ENCODE data around the gene CEPT1.

GRCh38 chr1:111116496-111116895 is 23.5 kb upstream of the CEPT1 start:
- TF ChIP-seq HMGA2 (CRISPR knock-in tag; IDR thresholded peaks at IDR 0.05) (no peak), NFATC4 (CRISPR knock-in tag; IDR thresholded peaks at IDR 0.05) (no peak), SP1 (CRISPR knock-in tag; conservative IDR thresholded peaks at IDR 0.05) (no peak), NR2C2 (CRISPR knock-in tag; IDR thresholded peaks at IDR 0.05) (no peak), NFYB (CRISPR knock-in tag; conservative IDR thresholded peaks at IDR 0.05; ENCODE audit: low read depth) (no peak), PRDM15 (CRISPR knock-in tag; IDR thresholded peaks at IDR 0.05) (no peak), ESRRA (CRISPR knock-in tag; IDR thresholded peaks at IDR 0.05; ENCODE audit: borderline replicate concordance) (no peak)
- TF ChIP-seq, protein P1, sequence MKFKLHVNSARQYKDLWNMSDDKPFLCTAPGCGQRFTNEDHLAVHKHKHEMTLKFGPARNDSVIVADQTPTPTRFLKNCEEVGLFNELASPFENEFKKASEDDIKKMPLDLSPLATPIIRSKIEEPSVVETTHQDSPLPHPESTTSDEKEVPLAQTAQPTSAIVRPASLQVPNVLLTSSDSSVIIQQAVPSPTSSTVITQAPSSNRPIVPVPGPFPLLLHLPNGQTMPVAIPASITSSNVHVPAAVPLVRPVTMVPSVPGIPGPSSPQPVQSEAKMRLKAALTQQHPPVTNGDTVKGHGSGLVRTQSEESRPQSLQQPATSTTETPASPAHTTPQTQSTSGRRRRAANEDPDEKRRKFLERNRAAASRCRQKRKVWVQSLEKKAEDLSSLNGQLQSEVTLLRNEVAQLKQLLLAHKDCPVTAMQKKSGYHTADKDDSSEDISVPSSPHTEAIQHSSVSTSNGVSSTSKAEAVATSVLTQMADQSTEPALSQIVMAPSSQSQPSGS (CRISPR knock-in tag; IDR thresholded peaks at IDR 0.05; ENCODE audit: borderline replicate concordance, low read depth) = no peak
- TF ChIP-seq, protein P2, sequence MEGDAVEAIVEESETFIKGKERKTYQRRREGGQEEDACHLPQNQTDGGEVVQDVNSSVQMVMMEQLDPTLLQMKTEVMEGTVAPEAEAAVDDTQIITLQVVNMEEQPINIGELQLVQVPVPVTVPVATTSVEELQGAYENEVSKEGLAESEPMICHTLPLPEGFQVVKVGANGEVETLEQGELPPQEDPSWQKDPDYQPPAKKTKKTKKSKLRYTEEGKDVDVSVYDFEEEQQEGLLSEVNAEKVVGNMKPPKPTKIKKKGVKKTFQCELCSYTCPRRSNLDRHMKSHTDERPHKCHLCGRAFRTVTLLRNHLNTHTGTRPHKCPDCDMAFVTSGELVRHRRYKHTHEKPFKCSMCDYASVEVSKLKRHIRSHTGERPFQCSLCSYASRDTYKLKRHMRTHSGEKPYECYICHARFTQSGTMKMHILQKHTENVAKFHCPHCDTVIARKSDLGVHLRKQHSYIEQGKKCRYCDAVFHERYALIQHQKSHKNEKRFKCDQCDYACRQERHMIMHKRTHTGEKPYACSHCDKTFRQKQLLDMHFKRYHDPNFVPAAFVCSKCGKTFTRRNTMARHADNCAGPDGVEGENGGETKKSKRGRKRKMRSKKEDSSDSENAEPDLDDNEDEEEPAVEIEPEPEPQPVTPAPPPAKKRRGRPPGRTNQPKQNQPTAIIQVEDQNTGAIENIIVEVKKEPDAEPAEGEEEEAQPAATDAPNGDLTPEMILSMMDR (IDR thresholded peaks at IDR 0.05) = no peak
- TF ChIP-seq, protein P3, sequence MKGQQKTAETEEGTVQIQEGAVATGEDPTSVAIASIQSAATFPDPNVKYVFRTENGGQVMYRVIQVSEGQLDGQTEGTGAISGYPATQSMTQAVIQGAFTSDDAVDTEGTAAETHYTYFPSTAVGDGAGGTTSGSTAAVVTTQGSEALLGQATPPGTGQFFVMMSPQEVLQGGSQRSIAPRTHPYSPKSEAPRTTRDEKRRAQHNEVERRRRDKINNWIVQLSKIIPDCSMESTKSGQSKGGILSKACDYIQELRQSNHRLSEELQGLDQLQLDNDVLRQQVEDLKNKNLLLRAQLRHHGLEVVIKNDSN (CRISPR knock-in tag; IDR thresholded peaks at IDR 0.05) = no peak
- TF ChIP-seq, protein P4, sequence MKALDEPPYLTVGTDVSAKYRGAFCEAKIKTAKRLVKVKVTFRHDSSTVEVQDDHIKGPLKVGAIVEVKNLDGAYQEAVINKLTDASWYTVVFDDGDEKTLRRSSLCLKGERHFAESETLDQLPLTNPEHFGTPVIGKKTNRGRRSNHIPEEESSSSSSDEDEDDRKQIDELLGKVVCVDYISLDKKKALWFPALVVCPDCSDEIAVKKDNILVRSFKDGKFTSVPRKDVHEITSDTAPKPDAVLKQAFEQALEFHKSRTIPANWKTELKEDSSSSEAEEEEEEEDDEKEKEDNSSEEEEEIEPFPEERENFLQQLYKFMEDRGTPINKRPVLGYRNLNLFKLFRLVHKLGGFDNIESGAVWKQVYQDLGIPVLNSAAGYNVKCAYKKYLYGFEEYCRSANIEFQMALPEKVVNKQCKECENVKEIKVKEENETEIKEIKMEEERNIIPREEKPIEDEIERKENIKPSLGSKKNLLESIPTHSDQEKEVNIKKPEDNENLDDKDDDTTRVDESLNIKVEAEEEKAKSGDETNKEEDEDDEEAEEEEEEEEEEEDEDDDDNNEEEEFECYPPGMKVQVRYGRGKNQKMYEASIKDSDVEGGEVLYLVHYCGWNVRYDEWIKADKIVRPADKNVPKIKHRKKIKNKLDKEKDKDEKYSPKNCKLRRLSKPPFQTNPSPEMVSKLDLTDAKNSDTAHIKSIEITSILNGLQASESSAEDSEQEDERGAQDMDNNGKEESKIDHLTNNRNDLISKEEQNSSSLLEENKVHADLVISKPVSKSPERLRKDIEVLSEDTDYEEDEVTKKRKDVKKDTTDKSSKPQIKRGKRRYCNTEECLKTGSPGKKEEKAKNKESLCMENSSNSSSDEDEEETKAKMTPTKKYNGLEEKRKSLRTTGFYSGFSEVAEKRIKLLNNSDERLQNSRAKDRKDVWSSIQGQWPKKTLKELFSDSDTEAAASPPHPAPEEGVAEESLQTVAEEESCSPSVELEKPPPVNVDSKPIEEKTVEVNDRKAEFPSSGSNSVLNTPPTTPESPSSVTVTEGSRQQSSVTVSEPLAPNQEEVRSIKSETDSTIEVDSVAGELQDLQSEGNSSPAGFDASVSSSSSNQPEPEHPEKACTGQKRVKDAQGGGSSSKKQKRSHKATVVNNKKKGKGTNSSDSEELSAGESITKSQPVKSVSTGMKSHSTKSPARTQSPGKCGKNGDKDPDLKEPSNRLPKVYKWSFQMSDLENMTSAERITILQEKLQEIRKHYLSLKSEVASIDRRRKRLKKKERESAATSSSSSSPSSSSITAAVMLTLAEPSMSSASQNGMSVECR (CRISPR knock-in tag; IDR thresholded peaks at IDR 0.05; ENCODE audit: borderline replicate concordance) = no peak
- TF ChIP-seq, protein P5, sequence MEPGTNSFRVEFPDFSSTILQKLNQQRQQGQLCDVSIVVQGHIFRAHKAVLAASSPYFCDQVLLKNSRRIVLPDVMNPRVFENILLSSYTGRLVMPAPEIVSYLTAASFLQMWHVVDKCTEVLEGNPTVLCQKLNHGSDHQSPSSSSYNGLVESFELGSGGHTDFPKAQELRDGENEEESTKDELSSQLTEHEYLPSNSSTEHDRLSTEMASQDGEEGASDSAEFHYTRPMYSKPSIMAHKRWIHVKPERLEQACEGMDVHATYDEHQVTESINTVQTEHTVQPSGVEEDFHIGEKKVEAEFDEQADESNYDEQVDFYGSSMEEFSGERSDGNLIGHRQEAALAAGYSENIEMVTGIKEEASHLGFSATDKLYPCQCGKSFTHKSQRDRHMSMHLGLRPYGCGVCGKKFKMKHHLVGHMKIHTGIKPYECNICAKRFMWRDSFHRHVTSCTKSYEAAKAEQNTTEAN (CRISPR knock-in tag; IDR thresholded peaks at IDR 0.05) = no peak
